HFF-Myc (cell line): ENCODE data around the gene RTP4.

Experiments
- DNase-seq: peaks from one replicate; pipeline ENCODE4 v3.0.0-alpha.2; 2011; ENCODE audit warnings: low read depth; ENCODE audit errors: extremely low read depth
- H3K4me3 ChIP-seq: replicated peaks from 2 replicates; pipeline ENCODE4 v1.5.1; 2011; ENCODE audit warnings: low read depth, mild to moderate bottlenecking, control low read depth, low read length
- CTCF ChIP-seq: IDR thresholded peaks from 2 replicates; pipeline ENCODE4 v1.5.1; 2012; ENCODE audit warnings: mild to moderate bottlenecking, low read depth, low read length, control low read depth; ENCODE audit errors: missing control alignments

The RTP4 gene

GRCh38 chr3:187343670-187344069 lies 24.5 kb upstream of the RTP4 start:
- no peak for TF ChIP-seq CTCF
- no peak overlapping the region for H3K4me3 ChIP-seq
- DNase-seq = no peak

GRCh38 chr3:187352581-187353575 lies 15.3 kb upstream of the RTP4 start:
- H3K4me3 ChIP-seq = no peak overlapping the region
- TF ChIP-seq CTCF = no peak
- DNase-seq = no peak

- H3K4me3 ChIP-seq = no peak overlapping the region
- TF ChIP-seq CTCF = no peak
- no peak for DNase-seq
Observed at GRCh38 chr3:187358068-187358467, 10.1 kb upstream of the RTP4 start.

GRCh38 chr3:187359798-187360486 lies 8.2 kb upstream of the RTP4 start:
- no peak for TF ChIP-seq CTCF
- no peak for DNase-seq
- no peak overlapping the region for H3K4me3 ChIP-seq

GRCh38 chr3:187360596-187360995 lies 7.6 kb upstream of the RTP4 start:
- DNase-seq = no peak
- H3K4me3 ChIP-seq = no peak overlapping the region
- TF ChIP-seq CTCF = no peak

GRCh38 chr3:187361835-187362234 lies 6.3 kb upstream of the RTP4 start:
- DNase-seq = no peak
- no peak overlapping the region for H3K4me3 ChIP-seq
- no peak for TF ChIP-seq CTCF
